ENCODE results near the gene PCBP3.

DNA sequence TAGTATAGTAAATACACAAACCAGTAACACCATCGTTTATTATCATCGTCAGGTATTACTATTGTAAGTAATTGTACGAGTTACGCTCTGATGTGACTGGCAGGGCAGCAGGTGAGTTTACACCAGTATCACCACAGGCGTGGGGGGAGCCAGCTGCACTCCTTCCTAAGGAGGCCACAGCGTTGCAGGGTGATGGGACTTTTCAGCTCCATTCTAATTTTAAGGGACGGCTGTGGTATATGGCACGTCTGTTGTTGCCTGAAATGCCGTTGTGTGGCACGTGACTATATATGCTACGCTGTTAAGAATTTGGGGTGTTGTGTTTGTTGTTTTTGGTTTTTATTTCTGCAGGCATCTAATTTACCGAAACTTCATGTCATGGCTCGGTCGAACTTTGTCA lies 173.3 kb downstream of the PCBP3 start:
- TF ChIP-seq, protein P1, sequence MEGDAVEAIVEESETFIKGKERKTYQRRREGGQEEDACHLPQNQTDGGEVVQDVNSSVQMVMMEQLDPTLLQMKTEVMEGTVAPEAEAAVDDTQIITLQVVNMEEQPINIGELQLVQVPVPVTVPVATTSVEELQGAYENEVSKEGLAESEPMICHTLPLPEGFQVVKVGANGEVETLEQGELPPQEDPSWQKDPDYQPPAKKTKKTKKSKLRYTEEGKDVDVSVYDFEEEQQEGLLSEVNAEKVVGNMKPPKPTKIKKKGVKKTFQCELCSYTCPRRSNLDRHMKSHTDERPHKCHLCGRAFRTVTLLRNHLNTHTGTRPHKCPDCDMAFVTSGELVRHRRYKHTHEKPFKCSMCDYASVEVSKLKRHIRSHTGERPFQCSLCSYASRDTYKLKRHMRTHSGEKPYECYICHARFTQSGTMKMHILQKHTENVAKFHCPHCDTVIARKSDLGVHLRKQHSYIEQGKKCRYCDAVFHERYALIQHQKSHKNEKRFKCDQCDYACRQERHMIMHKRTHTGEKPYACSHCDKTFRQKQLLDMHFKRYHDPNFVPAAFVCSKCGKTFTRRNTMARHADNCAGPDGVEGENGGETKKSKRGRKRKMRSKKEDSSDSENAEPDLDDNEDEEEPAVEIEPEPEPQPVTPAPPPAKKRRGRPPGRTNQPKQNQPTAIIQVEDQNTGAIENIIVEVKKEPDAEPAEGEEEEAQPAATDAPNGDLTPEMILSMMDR (IDR thresholded peaks at IDR 0.05): no peak
- TF ChIP-seq ZFX (IDR thresholded peaks at IDR 0.05; ENCODE audit: borderline replicate concordance): no peak

Measured in 22Rv1 (cell line).